SH-SY5Y (cell line): ENCODE data around the gene PKP4.

Experiments used
- GATA2 ChIP-seq: IDR thresholded peaks from 2 replicates; pipeline ENCODE4 v1.6.1; 2011; ENCODE audit warnings: mild to moderate bottlenecking, low read depth, low read length
- GATA3 ChIP-seq: IDR thresholded peaks from 2 replicates; pipeline ENCODE4 v1.6.1; 2011; ENCODE audit warnings: low read depth, mild to moderate bottlenecking, low read length, moderate library complexity

GRCh38 chr2:158477202-158477601, 20.4 kb downstream of the PKP4 start:
- TF ChIP-seq GATA2 (no peak), GATA3 (no peak)
